HG03442 (cell line): Measurements from ENCODE around the gene OCLN.
"Not testable (repeated sequence)": the region's sequence is repeated elsewhere in the genome, so short reads cannot be mapped to it uniquely, and the experiment has no call there.

Experiments
- ATAC-seq: cut with Tn5 transposase; IDR thresholded peaks from one replicate; pipeline ENCODE4 v1.9.1; 2021; ENCODE audit warnings: mild to moderate bottlenecking, moderate library complexity; ENCODE audit not compliant: unreplicated experiment

Gene OCLN

GRCh38 chr5:69492391-69492922, at the start of gene OCLN:
OCLN (plus strand) TSS chr5:69492790; CDS start chr5:69504245, 11,455 bp downstream.
- peak; percentile 61 for ATAC-seq

- no peak for ATAC-seq
Measured at GRCh38 chr5:69444127-69444754, 48.3 kb upstream of the OCLN start.

- no peak for ATAC-seq
Measured at GRCh38 chr5:69449511-69449910, 43.1 kb upstream of the OCLN start.

GRCh38 chr5:69450116-69450515, 42.5 kb upstream of the OCLN start:
- ATAC-seq: no peak

GRCh38 chr5:69450527-69450926, 42.1 kb upstream of the OCLN start:
- ATAC-seq: not testable (repeated sequence)

- ATAC-seq: no peak
Measured at GRCh38 chr5:69451941-69452647, 40.5 kb upstream of the OCLN start.

- ATAC-seq: not testable (repeated sequence)
Measured at GRCh38 chr5:69453487-69453886, 39.1 kb upstream of the OCLN start.

GRCh38 chr5:69454460-69455249, 37.9 kb upstream of the OCLN start:
- no peak for ATAC-seq

GRCh38 chr5:69455428-69455988, 37.1 kb upstream of the OCLN start:
- ATAC-seq: not testable (repeated sequence)

GRCh38 chr5:69462170-69462569, 30.4 kb upstream of the OCLN start:
- no peak for ATAC-seq

GRCh38 chr5:69466375-69466774, 26.2 kb upstream of the OCLN start:
- ATAC-seq: not testable (repeated sequence)

GRCh38 chr5:69467442-69468225, 25.0 kb upstream of the OCLN start:
- ATAC-seq: peak; percentile 95

- no peak for ATAC-seq
Measured at GRCh38 chr5:69468631-69469030, 24.0 kb upstream of the OCLN start.

GRCh38 chr5:69471516-69471915, 21.1 kb upstream of the OCLN start:
- ATAC-seq: not testable (repeated sequence)

GRCh38 chr5:69472535-69473143, 20.0 kb upstream of the OCLN start:
- not testable (repeated sequence) for ATAC-seq

GRCh38 chr5:69477170-69477569, 15.4 kb upstream of the OCLN start:
- no peak for ATAC-seq

- not testable (repeated sequence) for ATAC-seq
Measured at GRCh38 chr5:69478296-69478695, 14.3 kb upstream of the OCLN start.

GRCh38 chr5:69484891-69485290, 7.7 kb upstream of the OCLN start:
- no peak for ATAC-seq

- ATAC-seq: no peak
Measured at GRCh38 chr5:69485471-69485870, 7.1 kb upstream of the OCLN start.

- ATAC-seq: no peak
Measured at GRCh38 chr5:69489246-69489645, 3.3 kb upstream of the OCLN start.
